ENCODE data around the gene KCNB1. TPM values are rescaled to one million over a fixed set of nuclear protein-coding genes. Genes with fewer than 3 reads are reported as not detected.

Gene KCNB1
- polyA plus RNA-seq, 6 donors from 2014 or later: 0.05 to 0.15 TPM; not detected in 4

DNA sequence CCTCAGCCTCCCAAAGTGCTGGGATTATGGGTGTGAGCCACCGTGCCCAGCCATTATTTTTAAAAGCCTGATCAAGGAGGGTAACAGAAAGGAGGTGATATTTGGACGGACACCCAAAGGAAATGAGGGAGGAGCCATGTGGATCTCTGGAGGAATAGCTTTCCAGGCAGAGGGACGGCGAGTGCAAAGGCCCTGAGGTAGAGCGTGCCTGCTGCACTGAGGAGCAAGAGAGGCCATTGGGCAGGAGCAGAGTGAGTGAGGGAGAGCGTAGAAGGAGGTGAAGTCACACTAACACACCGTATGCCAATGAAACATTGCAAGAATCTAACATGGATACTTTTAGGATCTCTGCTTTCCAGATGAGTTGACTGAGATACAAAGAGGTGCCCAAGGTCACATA lies 145.7 kb downstream of the KCNB1 start:
- peaks cover 31 to 43% (median 36%) of the 10 kb centered on the region in 3 donors for H3K27me3 Mint-ChIP-seq
- no peak overlapping the region for H3K27ac Mint-ChIP-seq
- no peaks in the 10 kb centered on the region for H3K36me3 Mint-ChIP-seq
- peaks cover 0 to 5% (median 0%) of the 10 kb centered on the region in 3 donors for H3K4me1 Mint-ChIP-seq
- no peak overlapping the region for H3K4me3 Mint-ChIP-seq
- DNase-seq (no peak), ATAC-seq (ENCODE audit: low read depth in 2 of 2) (no peak)
- H3K9me3 Mint-ChIP-seq: no peaks in the 10 kb centered on the region

DNA sequence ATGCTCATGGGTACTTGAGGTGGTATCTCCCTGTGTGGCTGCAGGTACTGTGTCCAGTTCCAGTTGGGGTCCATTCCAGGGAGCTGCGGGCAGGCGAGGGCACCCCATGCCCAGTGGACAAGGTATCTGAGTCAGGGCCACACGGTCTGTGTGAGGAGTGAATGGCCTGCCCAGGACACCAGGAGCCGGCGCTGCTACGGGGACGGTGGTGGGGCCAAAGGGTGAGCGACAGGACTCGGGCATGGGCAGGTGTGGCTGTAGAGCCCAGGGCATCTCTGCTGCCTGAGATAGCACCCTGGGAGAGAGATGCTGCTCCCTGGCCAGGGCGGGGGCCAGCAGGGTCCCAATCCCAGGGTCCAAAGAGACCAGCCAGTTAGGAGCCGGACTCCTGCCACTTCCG lies 147.0 kb downstream of the KCNB1 start:
- H3K4me3 Mint-ChIP-seq: no peak overlapping the region

DNA sequence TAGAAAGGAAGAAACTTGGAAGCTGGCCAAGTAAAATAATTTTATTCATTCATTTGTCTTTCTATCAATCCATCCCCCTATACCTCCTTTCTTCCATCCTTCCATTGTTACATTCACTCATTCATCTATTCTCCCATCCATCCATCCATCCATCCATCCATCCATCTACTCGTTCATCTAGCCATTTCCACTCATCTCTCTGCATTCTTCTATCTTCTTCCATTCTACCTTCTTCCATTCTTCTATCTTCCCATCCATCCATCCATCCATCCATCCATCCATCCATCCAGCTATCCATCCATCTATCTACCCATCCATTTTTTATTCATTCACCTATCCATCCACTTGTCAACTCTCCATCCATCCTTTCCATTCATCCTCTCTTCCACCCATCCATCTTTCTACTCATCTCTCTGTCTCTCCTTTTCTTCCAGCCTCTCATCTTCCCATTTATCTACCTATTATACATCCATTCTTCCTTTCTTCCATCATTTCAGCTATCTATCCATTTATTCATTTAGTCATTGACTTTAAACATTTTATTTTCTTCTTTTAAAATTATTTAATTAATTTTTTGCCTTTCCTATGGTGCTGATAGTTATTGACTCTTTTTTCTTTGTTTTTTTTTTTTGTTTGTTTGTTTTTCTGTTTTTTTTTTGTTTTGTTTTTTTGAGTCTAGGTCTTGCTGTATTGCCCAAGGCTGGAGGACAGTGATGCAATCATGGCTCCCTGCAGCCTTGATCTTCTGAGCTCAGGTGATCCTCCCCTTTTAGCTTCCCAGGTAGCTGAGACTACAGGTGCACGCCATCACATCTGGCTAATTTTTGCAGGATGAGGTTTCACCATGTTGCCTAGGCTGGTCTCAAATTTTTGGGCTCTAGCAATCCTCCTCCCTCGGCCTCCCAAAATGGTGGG lies 151.5 kb downstream of the KCNB1 start:
- H3K27ac Mint-ChIP-seq: peak overlapping the region in 1 of 6 donors; percentile 2
- peaks cover 0 to 5% (median 0%) of the 10 kb centered on the region in 3 donors for H3K4me1 Mint-ChIP-seq
- ATAC-seq (ENCODE audit: low read depth in 2 of 2): no peak
- no peak for DNase-seq
- no peak overlapping the region for H3K4me3 Mint-ChIP-seq
- H3K27me3 Mint-ChIP-seq: peaks cover 45 to 57% (median 49%) of the 10 kb centered on the region in 3 donors
- H3K9me3 Mint-ChIP-seq: no peaks in the 10 kb centered on the region
- no peaks in the 10 kb centered on the region for H3K36me3 Mint-ChIP-seq

More for the DNA sequence above, 147.0 kb downstream of the KCNB1 start:
- H3K27me3 Mint-ChIP-seq: peaks cover 40 to 46% (median 44%) of the 10 kb centered on the region in 3 donors
- peaks cover 0 to 5% (median 0%) of the 10 kb centered on the region in 3 donors for H3K4me1 Mint-ChIP-seq
- H3K9me3 Mint-ChIP-seq: no peaks in the 10 kb centered on the region
- DNase-seq (no peak), ATAC-seq (ENCODE audit: low read depth in 2 of 2) (no peak)
- peak overlapping the region in 1 of 6 donors; percentile 33 for H3K27ac Mint-ChIP-seq
- no peaks in the 10 kb centered on the region for H3K36me3 Mint-ChIP-seq

GRCh38 chr20:49328790-49329189 lies 153.7 kb downstream of the KCNB1 start:
- no peaks in the 10 kb centered on the region for H3K9me3 Mint-ChIP-seq
- H3K27me3 Mint-ChIP-seq: peaks cover 49 to 62% (median 55%) of the 10 kb centered on the region in 3 donors
- DNase-seq: no peak
- peaks cover 0 to 4% (median 0%) of the 10 kb centered on the region in 3 donors for H3K4me1 Mint-ChIP-seq
- no peak overlapping the region for H3K4me3 Mint-ChIP-seq
- ATAC-seq (ENCODE audit: low read depth in 2 of 2): no peak
- H3K36me3 Mint-ChIP-seq: no peaks in the 10 kb centered on the region
- no peak overlapping the region for H3K27ac Mint-ChIP-seq

- ATAC-seq (ENCODE audit: low read depth in 2 of 2): no peak
- Mint-ChIP-seq H3K9me3 (no peaks in the 10 kb centered on the region), H3K27me3 (peaks cover 50 to 62% (median 51%) of the 10 kb centered on the region in 3 donors), H3K4me3 (no peak overlapping the region), H3K27ac (no peak overlapping the region), H3K4me1 (peaks cover 0 to 7% (median 4%) of the 10 kb centered on the region in 3 donors), H3K36me3 (no peaks in the 10 kb centered on the region)
- DNase-seq: no peak
These were observed 156.4 kb downstream of the KCNB1 start for GRCh38 chr20:49326026-49326425.

- Mint-ChIP-seq H3K27me3 (peaks cover 44 to 62% (median 55%) of the 10 kb centered on the region in 3 donors), H3K4me3 (no peak overlapping the region), H3K36me3 (no peaks in the 10 kb centered on the region), H3K4me1 (peaks cover 1 to 10% (median 4%) of the 10 kb centered on the region in 3 donors), H3K27ac (peak overlapping the region in 1 of 6 donors; percentile 24), H3K9me3 (no peaks in the 10 kb centered on the region)
- DNase-seq (no peak), ATAC-seq (ENCODE audit: low read depth in 2 of 2) (no peak)
These were observed 158.2 kb downstream of the KCNB1 start for GRCh38 chr20:49324306-49324705.

DNA sequence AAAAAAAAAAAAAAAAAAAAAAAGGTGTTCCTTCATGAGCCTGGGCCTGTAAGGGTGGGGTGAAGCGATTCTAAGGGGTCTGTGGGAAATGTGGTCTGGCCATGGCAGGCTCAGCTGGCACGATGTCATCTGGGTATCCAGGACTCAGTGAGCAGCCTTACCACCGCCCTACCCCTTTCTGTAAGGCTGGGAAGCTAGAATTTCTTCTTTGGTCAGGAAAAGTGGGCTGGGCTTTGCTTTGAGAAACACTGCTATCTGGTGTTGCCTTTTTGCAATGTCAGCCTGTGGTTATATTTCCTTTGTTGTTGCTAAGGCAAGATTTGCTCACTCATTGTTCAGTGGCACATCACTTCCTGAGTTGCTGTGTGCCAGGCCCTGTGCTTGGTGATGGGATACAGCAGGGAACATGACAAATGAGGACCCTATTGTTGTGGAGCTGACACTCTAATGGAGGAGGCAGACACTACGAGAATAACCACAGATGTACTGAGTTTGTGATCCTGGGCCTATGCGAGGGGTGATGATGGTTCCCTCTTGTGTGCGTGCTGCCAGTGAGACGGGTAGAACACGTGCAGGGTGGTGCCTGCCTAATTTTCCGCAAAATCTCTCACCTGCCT lies 158.7 kb downstream of the KCNB1 start:
- ATAC-seq (ENCODE audit: low read depth in 2 of 2): peak in 1 of 2 donors; percentile 39
- Mint-ChIP-seq H3K9me3 (peaks cover 0 to 2% (median 0%) of the 10 kb centered on the region in 7 donors), H3K36me3 (no peaks in the 10 kb centered on the region), H3K27me3 (peaks cover 44 to 63% (median 60%) of the 10 kb centered on the region in 3 donors), H3K4me1 (peaks cover 7 to 16% (median 10%) of the 10 kb centered on the region in 3 donors), H3K27ac (peak overlapping the region in 1 of 6 donors; percentile 37), H3K4me3 (no peak overlapping the region)
- DNase-seq: no peak

DNA sequence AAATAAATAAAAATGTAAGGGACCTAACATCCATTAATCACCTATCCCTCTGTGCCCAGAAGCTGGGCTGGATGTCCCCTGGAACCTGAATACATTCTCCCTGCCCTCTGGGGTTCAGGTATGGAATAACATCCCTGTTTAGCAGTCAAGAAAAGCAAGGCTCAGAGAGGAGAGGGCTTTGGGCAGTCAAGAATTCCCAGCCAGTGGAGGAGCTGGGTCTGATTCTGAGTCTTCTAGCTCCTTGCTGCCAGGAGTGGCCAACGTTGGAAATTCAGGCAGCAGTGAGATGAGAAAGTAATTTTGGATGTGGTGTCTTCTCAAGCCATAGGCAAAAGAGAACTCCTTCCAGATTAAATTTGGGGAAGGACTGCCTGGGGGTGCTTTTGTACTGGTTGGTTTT lies 162.0 kb downstream of the KCNB1 start:
- Mint-ChIP-seq H3K9me3 (peaks cover 0 to 5% (median 0%) of the 10 kb centered on the region in 7 donors), H3K36me3 (no peaks in the 10 kb centered on the region), H3K4me3 (no peak overlapping the region), H3K27me3 (peaks cover 51 to 66% (median 61%) of the 10 kb centered on the region in 3 donors), H3K4me1 (peaks cover 12 to 20% (median 13%) of the 10 kb centered on the region in 3 donors), H3K27ac (no peak overlapping the region)
- ATAC-seq (ENCODE audit: low read depth in 2 of 2) (no peak), DNase-seq (no peak)

DNA sequence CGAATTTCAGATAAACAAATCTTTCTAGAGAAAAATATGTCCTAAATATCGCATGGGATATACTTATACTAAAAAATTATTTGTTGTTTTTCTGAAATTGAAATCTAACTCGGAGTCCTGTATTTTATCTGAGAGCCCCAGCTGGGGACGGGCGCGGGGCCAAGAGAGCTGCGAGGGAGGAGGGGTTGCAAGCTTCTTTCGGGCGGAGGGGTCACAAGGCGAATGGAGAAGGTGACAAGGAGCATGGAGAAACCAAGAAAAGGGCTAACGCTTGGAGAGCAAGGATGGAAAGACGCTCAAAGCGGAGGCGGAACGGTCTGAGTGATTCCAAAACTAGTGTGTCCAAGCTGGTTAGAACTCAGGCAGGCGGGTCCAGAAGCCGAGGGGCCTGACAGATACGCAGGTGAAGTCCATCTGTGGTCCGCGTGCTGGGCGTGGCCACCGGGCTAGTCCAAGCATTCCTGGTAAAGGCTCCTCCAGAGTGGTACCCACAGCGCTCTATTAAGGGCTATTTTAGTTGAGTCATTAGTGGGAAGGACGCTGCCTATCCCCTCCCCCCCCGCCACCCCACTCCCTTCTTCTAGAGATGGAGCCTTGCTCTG lies 163.2 kb downstream of the KCNB1 start:
- peak overlapping the region in 6 of 8 donors; percentile 76 to 89 (median 82) for H3K4me3 Mint-ChIP-seq
- ATAC-seq (ENCODE audit: low read depth in 2 of 2) (no peak), DNase-seq (no peak)
- H3K9me3 Mint-ChIP-seq: peaks cover 0 to 5% (median 0%) of the 10 kb centered on the region in 7 donors
- H3K4me1 Mint-ChIP-seq: peaks cover 12 to 20% (median 13%) of the 10 kb centered on the region in 3 donors
- H3K36me3 Mint-ChIP-seq: no peaks in the 10 kb centered on the region
- peak overlapping the region in 1 of 6 donors; percentile 4 for H3K27ac Mint-ChIP-seq
- peaks cover 46 to 68% (median 59%) of the 10 kb centered on the region in 3 donors for H3K27me3 Mint-ChIP-seq

- peak overlapping the region in 2 of 6 donors; percentile 59 to 93 for H3K27ac Mint-ChIP-seq
- peaks cover 39 to 72% (median 59%) of the 10 kb centered on the region in 3 donors for H3K27me3 Mint-ChIP-seq
- ATAC-seq (ENCODE audit: low read depth in 2 of 2) (peak; percentile 32 to 35), DNase-seq (no peak)
- H3K4me1 Mint-ChIP-seq: peaks cover 12 to 16% (median 13%) of the 10 kb centered on the region in 3 donors
- H3K36me3 Mint-ChIP-seq: no peaks in the 10 kb centered on the region
- H3K9me3 Mint-ChIP-seq: peaks cover 0 to 5% (median 0%) of the 10 kb centered on the region in 7 donors
- H3K4me3 Mint-ChIP-seq: peak overlapping the region; percentile 72 to 89 (median 82)
These were observed 163.8 kb downstream of the KCNB1 start for GRCh38 chr20:49318430-49319207.

DNA sequence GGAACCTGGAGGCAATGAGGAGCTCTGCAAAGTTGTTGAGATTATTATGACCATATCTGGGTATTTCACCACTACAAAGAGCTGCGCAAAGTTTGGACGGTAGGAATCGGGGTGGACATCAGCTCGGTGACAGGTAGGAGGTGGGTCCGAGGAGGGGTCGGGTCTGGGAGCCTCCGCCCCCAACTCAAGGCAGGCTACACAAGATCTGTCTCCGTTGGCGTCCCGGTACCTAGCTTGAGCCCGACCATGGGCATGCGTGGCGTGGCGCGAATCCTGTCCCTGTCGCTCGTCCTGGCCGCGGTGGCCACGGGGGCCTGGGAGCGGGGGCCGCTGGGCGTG lies 164.4 kb downstream of the KCNB1 start:
- peaks cover 11 to 12% (median 12%) of the 10 kb centered on the region in 3 donors for H3K4me1 Mint-ChIP-seq
- DNase-seq (no peak), ATAC-seq (ENCODE audit: low read depth in 2 of 2) (no peak)
- peak overlapping the region in 4 of 8 donors; percentile 41 to 76 (median 55) for H3K4me3 Mint-ChIP-seq
- H3K27me3 Mint-ChIP-seq: peaks cover 37 to 70% (median 58%) of the 10 kb centered on the region in 3 donors
- H3K27ac Mint-ChIP-seq: no peak overlapping the region
- H3K9me3 Mint-ChIP-seq: peaks cover 0 to 5% (median 0%) of the 10 kb centered on the region in 7 donors
- H3K36me3 Mint-ChIP-seq: no peaks in the 10 kb centered on the region

DNA sequence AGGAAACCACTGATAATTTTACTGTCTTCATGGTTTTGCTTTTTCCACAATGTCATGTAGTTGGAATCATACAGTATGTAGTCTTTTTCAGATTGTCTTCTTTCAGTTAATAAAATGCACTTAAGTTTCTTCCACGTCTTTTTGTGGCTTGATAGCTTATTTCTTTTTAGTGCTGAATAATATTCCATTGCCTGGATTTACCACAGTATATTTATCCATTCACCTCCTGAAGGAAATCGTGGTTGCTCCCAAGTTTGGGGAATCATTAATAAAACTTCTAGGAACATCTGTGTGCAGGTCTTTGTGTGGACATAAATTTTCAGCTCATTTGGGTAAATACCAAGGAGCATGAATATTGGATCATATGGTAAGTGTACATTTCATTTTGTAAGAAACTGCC lies 165.8 kb downstream of the KCNB1 start:
- Mint-ChIP-seq H3K36me3 (peaks cover 0 to 2% of the 10 kb centered on the region in 2 donors), H3K4me3 (no peak overlapping the region), H3K27me3 (peaks cover 36 to 61% (median 46%) of the 10 kb centered on the region in 3 donors), H3K27ac (no peak overlapping the region), H3K9me3 (peaks cover 0 to 5% (median 0%) of the 10 kb centered on the region in 7 donors), H3K4me1 (peaks cover 9 to 12% (median 12%) of the 10 kb centered on the region in 3 donors)
- DNase-seq: no peak
- no peak for ATAC-seq (ENCODE audit: low read depth in 2 of 2)
